ENCODE data around the gene TPSG1. TPM values are rescaled to one million over a fixed set of nuclear protein-coding genes. Genes with fewer than 3 reads are reported as not detected.
"Not testable (repeated sequence)": the region's sequence is repeated elsewhere in the genome, so short reads cannot be mapped to it uniquely, and the experiment has no call there.

TPSG1 gene
- total RNA-seq, 1 donor from 2014 or later = not detected

DNA sequence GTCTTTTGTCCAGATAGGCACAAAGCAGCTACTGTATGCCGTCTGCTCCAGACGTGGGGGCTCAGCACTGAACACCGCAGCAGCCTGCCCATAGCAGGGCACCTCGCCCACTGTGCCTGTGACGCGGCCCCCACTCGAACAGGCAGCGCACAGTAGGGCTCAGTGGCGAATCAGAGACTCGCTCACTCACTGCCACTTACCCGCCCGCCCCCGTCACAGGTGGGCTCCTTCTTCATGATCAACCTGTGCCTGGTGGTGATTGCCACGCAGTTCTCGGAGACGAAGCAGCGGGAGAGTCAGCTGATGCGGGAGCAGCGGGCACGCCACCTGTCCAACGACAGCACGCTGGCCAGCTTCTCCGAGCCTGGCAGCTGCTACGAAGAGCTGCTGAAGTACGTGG lies 23.6 kb downstream of the TPSG1 start:
- H3K4me1 ChIP-seq = no peaks in the 10 kb centered on the region
- H3K27ac ChIP-seq (replicated peaks) = no peak overlapping the region
- no peak overlapping the region for H3K4me3 ChIP-seq
- intact Hi-C loops (cut with micrococcal nuclease) = no loop called here
- no peak for DNase-seq
- H3K36me3 ChIP-seq = no peaks in the 10 kb centered on the region
- H3K27me3 ChIP-seq (ENCODE audit: low read depth) = peaks cover 20% of the 10 kb centered on the region
- no peaks in the 10 kb centered on the region for H3K9me3 ChIP-seq (replicated peaks)
- TF ChIP-seq, protein P1, sequence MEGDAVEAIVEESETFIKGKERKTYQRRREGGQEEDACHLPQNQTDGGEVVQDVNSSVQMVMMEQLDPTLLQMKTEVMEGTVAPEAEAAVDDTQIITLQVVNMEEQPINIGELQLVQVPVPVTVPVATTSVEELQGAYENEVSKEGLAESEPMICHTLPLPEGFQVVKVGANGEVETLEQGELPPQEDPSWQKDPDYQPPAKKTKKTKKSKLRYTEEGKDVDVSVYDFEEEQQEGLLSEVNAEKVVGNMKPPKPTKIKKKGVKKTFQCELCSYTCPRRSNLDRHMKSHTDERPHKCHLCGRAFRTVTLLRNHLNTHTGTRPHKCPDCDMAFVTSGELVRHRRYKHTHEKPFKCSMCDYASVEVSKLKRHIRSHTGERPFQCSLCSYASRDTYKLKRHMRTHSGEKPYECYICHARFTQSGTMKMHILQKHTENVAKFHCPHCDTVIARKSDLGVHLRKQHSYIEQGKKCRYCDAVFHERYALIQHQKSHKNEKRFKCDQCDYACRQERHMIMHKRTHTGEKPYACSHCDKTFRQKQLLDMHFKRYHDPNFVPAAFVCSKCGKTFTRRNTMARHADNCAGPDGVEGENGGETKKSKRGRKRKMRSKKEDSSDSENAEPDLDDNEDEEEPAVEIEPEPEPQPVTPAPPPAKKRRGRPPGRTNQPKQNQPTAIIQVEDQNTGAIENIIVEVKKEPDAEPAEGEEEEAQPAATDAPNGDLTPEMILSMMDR (IDR thresholded peaks at IDR 0.05; ENCODE audit: borderline replicate concordance) = no peak

DNA sequence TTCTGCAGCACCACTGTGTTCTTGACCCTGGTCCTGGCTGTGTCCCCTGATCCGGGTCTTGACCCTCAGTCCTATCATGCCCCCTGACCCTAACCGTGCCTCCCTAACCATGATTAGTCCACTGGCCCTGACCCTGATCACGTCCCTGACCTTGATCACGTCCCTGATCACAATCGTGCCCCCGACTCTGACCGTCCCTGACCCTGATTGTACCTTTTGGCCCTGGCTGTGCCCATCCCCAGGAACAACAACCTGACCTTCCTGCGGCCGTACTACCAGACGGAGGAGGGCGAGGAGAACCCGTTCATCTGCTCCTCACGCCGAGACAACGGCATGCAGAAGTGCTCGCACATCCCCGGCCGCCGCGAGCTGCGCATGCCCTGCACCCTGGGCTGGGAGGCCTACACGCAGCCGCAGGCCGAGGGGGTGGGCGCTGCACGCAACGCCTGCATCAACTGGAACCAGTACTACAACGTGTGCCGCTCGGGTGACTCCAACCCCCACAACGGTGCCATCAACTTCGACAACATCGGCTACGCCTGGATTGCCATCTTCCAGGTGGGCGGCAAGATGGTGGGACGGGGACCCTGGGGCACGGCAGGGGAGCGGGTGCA lies 24.9 kb downstream of the TPSG1 start:
- no peaks in the 10 kb centered on the region for H3K4me1 ChIP-seq
- no peak overlapping the region for H3K27ac ChIP-seq (replicated peaks)
- H3K9me3 ChIP-seq (replicated peaks) = no peaks in the 10 kb centered on the region
- intact Hi-C loops (cut with micrococcal nuclease) = no loop called here
- TF ChIP-seq, protein P1 (IDR thresholded peaks at IDR 0.05; ENCODE audit: borderline replicate concordance) = no peak
- H3K36me3 ChIP-seq = no peaks in the 10 kb centered on the region
- no peak overlapping the region for H3K4me3 ChIP-seq
- H3K27me3 ChIP-seq (ENCODE audit: low read depth) = peaks cover 30% of the 10 kb centered on the region
- no peak for DNase-seq

DNA sequence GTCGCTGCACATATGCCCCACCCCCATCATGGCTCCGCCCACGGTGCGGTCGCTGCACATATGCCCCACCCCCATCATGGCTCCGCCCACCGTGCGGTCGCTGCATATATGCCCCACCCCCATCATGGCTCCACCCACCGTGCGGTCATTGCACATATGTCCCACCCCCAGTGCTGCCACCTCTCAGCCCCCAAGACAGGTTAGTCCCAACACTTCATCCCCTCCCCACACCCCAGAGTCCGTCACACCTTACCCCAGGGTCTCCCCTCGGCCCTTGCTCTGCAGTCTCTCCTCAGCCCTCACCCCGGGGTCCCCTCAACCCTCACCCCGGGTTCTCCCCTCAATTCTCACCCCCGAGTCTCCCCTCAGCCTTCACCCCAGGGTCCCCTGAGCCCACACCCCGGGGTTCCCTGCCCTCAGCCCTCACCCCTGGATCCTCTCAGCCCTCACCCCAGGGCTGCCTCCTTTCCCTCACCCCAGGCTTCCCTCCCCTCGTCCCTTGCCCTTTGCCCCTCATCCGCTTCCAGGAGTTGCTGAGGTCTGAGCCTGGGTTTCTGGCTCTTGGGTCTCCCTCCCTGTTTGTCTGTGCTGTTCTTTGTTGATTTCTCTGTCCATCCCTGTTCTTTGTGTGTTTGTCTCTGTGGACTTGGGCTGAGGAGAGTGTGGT lies 25.6 kb downstream of the TPSG1 start:
- no peak for DNase-seq
- H3K4me3 ChIP-seq = no peak overlapping the region
- intact Hi-C loops (cut with micrococcal nuclease) = no loop called here
- no peaks in the 10 kb centered on the region for H3K36me3 ChIP-seq
- peaks cover 32% of the 10 kb centered on the region for H3K27me3 ChIP-seq (ENCODE audit: low read depth)
- H3K9me3 ChIP-seq (replicated peaks) = no peaks in the 10 kb centered on the region
- no peaks in the 10 kb centered on the region for H3K4me1 ChIP-seq
- H3K27ac ChIP-seq (replicated peaks) = no peak overlapping the region
- TF ChIP-seq, protein P1 (IDR thresholded peaks at IDR 0.05; ENCODE audit: borderline replicate concordance) = no peak

GRCh38 chr16:1198671-1199346 lies 26.3 kb downstream of the TPSG1 start:
- peaks cover 32% of the 10 kb centered on the region for H3K27me3 ChIP-seq (ENCODE audit: low read depth)
- H3K9me3 ChIP-seq (replicated peaks); DNase-seq; H3K4me3 ChIP-seq; H3K4me1 ChIP-seq; H3K36me3 ChIP-seq; H3K27ac ChIP-seq (replicated peaks); intact Hi-C loops (cut with micrococcal nuclease): not testable (repeated sequence)

- Histone ChIP-seq H3K4me1 (no peaks in the 10 kb centered on the region), H3K36me3 (no peaks in the 10 kb centered on the region), H3K27ac (replicated peaks) (no peak overlapping the region), H3K27me3 (ENCODE audit: low read depth) (peaks cover 33% of the 10 kb centered on the region), H3K4me3 (no peak overlapping the region), H3K9me3 (replicated peaks) (no peaks in the 10 kb centered on the region)
- intact Hi-C loops (cut with micrococcal nuclease) = no loop called here
- DNase-seq = no peak
- TF ChIP-seq, protein P1 (IDR thresholded peaks at IDR 0.05; ENCODE audit: borderline replicate concordance) = no peak
Observed at GRCh38 chr16:1198194-1198593, 26.9 kb downstream of the TPSG1 start.
